Posterior vena cava (tissue), 2 donors: ENCODE measurements around the gene CD96. TPM values are rescaled to one million over a fixed set of nuclear protein-coding genes. Genes with fewer than 3 reads are reported as not detected.

ENCODE experiments used
- DNase-seq: peaks from one replicate; pipeline ENCODE4 v3.0.0-alpha.2; 2020; ENCODE audit warnings: low spot score
- intact Hi-C, 2 donors: fragments of 100-400 bp; cut with DNase I; formaldehyde crosslinking; loops; one replicate each; pipeline versions ENCODE4 v1.14.1 to v1.14.2; 2022 to 2023
- total RNA-seq, 2 donors: library from RNA; stranded (reverse); fragmentation: NEBNext Ultra II Directional; extraction: Animal tissue kit (Norgen Biotek cat#: 25700); gene quantifications; one replicate each; pipeline ENCODE4 v1.2.1, GENCODE V29; 2021
- donor health status: DM: yes; HTN: yes; CAD: no.
- donor health status: DM: yes; HTN: yes; CAD: no.

CD96 gene
- total RNA-seq, 2 donors from 2014 or later = 1.1 to 2.5 TPM

- intact Hi-C loops = no loop called here
- DNase-seq = no peak
Observed at GRCh38 chr3:111692593-111693552, 150.9 kb downstream of the CD96 start.

GRCh38 chr3:111694471-111694870, 152.5 kb downstream of the CD96 start:
- no peak for DNase-seq
- intact Hi-C loops = no loop called here

- intact Hi-C loops = no loop called here
- no peak for DNase-seq
Observed at GRCh38 chr3:111695636-111696117, 153.7 kb downstream of the CD96 start.

DNA sequence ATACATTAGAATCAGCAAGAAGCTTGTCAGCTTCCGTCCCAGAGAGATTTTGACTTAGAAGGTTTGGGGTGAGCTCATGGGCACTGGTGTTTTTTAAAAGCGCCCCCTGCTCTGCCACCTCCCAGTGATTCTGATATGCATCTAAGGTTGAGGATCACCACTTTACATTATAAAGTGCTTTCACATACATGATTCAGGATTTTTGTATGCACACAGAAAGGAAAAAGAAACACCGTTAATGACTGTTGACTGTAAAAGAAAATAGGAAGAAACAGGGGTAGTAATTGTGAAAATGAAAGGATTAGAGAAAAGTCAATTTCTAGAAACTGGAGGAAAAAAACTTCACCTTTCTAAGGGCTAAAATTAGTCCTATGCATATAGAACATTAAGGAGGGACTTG, 158.1 kb downstream of the CD96 start:
- DNase-seq = no peak
- intact Hi-C loops = no loop called here

DNA sequence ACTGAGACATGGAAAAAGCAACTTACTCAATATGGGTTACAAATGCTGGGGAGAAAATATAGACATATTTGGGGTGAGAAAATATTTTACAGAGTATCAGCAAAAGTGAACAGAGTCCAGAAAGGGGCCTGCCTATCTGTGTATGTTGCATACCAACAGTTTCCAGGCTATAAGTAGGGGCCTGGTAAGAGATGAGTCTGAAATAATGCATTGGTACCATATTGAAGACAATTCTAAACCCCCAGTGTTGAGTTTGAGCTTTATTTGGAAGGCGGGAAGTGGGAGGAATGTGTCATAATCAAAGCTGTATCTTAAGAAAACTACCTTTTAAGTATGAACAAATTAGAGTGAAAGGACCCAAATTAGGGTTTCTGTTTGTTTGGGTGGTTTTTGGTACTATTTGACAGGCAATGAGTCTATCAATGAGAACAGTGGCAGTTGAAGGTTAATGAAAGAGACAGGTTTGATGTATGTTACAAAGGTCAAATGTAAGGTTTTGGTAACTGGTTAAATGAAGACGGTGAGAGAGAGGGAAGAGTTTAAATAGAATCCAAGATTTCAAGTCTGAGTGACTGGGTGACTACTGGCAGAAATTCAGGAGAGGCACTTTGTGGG, 159.4 kb downstream of the CD96 start:
- DNase-seq = no peak
- intact Hi-C loops = no loop called here

Other genes starting within 250 kb of the CD96 start
- gene ZBED2, start 53.1 kb downstream of the CD96 start, total RNA-seq = not detected
- gene PLCXD2, start 132.5 kb downstream of the CD96 start, total RNA-seq = under 1 TPM; 0.69 to 0.95 TPM